Measurements from ENCODE around the gene LDHB.

DNA sequence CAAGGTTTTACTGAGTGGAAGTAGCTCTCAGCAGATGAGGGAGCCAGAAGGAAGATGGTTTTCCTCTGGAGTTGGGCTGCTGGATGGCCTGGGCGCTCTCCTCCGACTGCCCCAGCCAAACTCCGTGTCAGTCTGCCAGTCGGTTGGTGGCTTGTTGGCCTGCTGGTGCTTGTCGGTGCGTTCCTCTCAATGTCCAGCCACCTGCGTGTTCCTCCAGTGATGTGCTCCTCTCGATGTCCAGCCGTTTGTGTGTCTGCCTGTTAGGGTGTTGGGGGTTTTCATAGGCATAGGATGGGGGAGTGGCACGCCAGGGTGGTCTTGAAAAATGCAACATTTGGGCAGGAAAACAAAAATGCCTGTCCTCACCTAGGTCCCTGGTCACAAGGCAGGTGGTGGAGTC lies 37.0 kb upstream of the LDHB start:
- TF ChIP-seq, protein P1, sequence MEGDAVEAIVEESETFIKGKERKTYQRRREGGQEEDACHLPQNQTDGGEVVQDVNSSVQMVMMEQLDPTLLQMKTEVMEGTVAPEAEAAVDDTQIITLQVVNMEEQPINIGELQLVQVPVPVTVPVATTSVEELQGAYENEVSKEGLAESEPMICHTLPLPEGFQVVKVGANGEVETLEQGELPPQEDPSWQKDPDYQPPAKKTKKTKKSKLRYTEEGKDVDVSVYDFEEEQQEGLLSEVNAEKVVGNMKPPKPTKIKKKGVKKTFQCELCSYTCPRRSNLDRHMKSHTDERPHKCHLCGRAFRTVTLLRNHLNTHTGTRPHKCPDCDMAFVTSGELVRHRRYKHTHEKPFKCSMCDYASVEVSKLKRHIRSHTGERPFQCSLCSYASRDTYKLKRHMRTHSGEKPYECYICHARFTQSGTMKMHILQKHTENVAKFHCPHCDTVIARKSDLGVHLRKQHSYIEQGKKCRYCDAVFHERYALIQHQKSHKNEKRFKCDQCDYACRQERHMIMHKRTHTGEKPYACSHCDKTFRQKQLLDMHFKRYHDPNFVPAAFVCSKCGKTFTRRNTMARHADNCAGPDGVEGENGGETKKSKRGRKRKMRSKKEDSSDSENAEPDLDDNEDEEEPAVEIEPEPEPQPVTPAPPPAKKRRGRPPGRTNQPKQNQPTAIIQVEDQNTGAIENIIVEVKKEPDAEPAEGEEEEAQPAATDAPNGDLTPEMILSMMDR (IDR thresholded peaks at IDR 0.05; ENCODE audit: low read depth, low read length, poor library complexity, severe bottlenecking), result no peak
- no peak for TF ChIP-seq EZH2phosphoT487 (IDR thresholded peaks at IDR 0.05; ENCODE audit: borderline replicate concordance, low read length)
